Endothelial cell of umbilical vein (primary cell): ENCODE measurements around the gene MCFD2. TPM values are rescaled to one million over a fixed set of nuclear protein-coding genes. Genes with fewer than 3 reads are reported as not detected.

ENCODE experiments used
- BruUV-seq: library from RNA; stranded (reverse); fragments of 400-500 nt; replicated peaks from 2 replicates; lab custom pipeline; 2021; lab: Mats Ljungman, UMichigan
- CTCF ChIA-PET: fragments of 300-600, 350-600 bp; sonication (Branson Sonifier 250); formaldehyde crosslinking; loops from one replicate; lab custom pipeline; 2021; ENCODE audit warnings: antibody characterized with exemption, inconsistent platforms; lab: Charles Lee
- POLR2A ChIA-PET: fragments of 300-600, 350-600 bp; sonication (Branson Sonifier 250); formaldehyde crosslinking; loops from one replicate; lab custom pipeline; 2021; ENCODE audit warnings: antibody characterized with exemption, inconsistent platforms; lab: Charles Lee
- DNase-seq: peaks from one replicate; pipeline ENCODE4 v3.0.0-alpha.2; 2011; ENCODE audit warnings: low read depth, low spot score
- FAIRE-seq: peaks from 2 replicates; lab custom pipeline; 2011; peaks lifted over from hg19 to GRCh38; lab: Jason Lieb, UNC
- H2AFZ ChIP-seq: 2 replicates; pipeline ENCODE4 v1.6.0; 2012; ENCODE audit warnings: low read depth, low read length, control low read depth, inconsistent platforms
- H3K27ac ChIP-seq: 2 replicates; pipeline ENCODE4 v1.5.1; 2011; ENCODE audit warnings: low read depth, mild to moderate bottlenecking, control low read depth, low read length, moderate library complexity; ENCODE audit not compliant: insufficient read depth
- H3K27me3 ChIP-seq, 2 experiments: 2 replicates each; pipeline versions ENCODE4 v1.6.0 to v1.6.1; 2011; ENCODE audit warnings: low read length in 2 of 2, mixed read lengths in 1 of 2; ENCODE audit not compliant: control insufficient read depth in 2 of 2, insufficient read depth in 2 of 2
- H3K36me3 ChIP-seq, 2 experiments: 2 replicates in 1 of 2; 3 replicates in 1 of 2; pipeline ENCODE4 v1.5.1; 2011; ENCODE audit warnings: low read length in 2 of 2, mild to moderate bottlenecking in 1 of 2, moderate library complexity in 1 of 2; ENCODE audit not compliant: control insufficient read depth in 2 of 2, insufficient read depth in 2 of 2; ENCODE audit errors: extremely low read depth in 1 of 2
- H3K4me1 ChIP-seq: 3 replicates; pipeline ENCODE4 v1.5.1; 2011; ENCODE audit warnings: mild to moderate bottlenecking, low read length; ENCODE audit not compliant: control insufficient read depth, insufficient read depth; ENCODE audit errors: extremely low read depth
- H3K4me2 ChIP-seq: 2 replicates; pipeline ENCODE4 v1.6.1; 2011; ENCODE audit warnings: low read length, control low read depth, mixed read lengths; ENCODE audit not compliant: insufficient read depth
- H3K4me3 ChIP-seq, 3 experiments: fragments of 200-600 bp in 1 of 3; sonication (generic), shearing (Covaris generic) in 1 of 3; replicated peaks in 1 of 3; 2 replicates each; pipeline ENCODE4 v1.5.1; 2011 to 2016; ENCODE audit warnings: control low read depth in 3 of 3, low read length in 3 of 3, mild to moderate bottlenecking in 2 of 3, inconsistent platforms in 1 of 3, low read depth in 1 of 3, moderate library complexity in 1 of 3; ENCODE audit not compliant: insufficient read depth in 1 of 3
- H3K79me2 ChIP-seq: 2 replicates; pipeline ENCODE4 v1.6.0; 2012; ENCODE audit warnings: low read length, inconsistent platforms; ENCODE audit not compliant: control insufficient read depth, insufficient read depth
- H3K9ac ChIP-seq: replicated peaks from 2 replicates; pipeline ENCODE3; 2011; ENCODE audit warnings: low read length, control low read depth; ENCODE audit not compliant: insufficient read depth; ENCODE audit errors: extremely low read depth
- H3K9me1 ChIP-seq: replicated peaks from 3 replicates; pipeline ENCODE4 v1.6.0; 2011; ENCODE audit warnings: mild to moderate bottlenecking, low read length; ENCODE audit not compliant: control insufficient read depth, insufficient read depth; ENCODE audit errors: extremely low read depth
- H3K9me3 ChIP-seq: replicated peaks from 2 replicates; pipeline ENCODE4 v1.5.1; 2012; ENCODE audit warnings: low read length, inconsistent platforms; ENCODE audit not compliant: control insufficient read depth, insufficient read depth
- H4K20me1 ChIP-seq: replicated peaks from 2 replicates; pipeline ENCODE3; 2011; ENCODE audit warnings: mild to moderate bottlenecking, low read length; ENCODE audit not compliant: control insufficient read depth, insufficient read depth; ENCODE audit errors: extremely low read depth
- CTCF ChIP-seq, 2 donors: IDR thresholded peaks; 1 replicate in 1 of 2; 2 replicates in 1 of 2; pipeline ENCODE4 v1.5.1; 2011; ENCODE audit warnings: low read length in 2 of 2, mild to moderate bottlenecking in 2 of 2, moderate library complexity in 2 of 2, control low read depth in 1 of 2, inconsistent platforms in 1 of 2, low read depth in 1 of 2; ENCODE audit not compliant: insufficient read depth in 1 of 2; ENCODE audit errors: extremely low read depth in 1 of 2
- EZH2 ChIP-seq: IDR thresholded peaks from 2 replicates; pipeline ENCODE4 v1.6.1; 2012; ENCODE audit warnings: borderline replicate concordance, low read depth, mild to moderate bottlenecking, moderate library complexity, low read length, inconsistent platforms; ENCODE audit not compliant: severe bottlenecking
- FOS ChIP-seq: IDR thresholded peaks from 2 replicates; pipeline ENCODE4 v1.6.1; 2011; ENCODE audit warnings: mild to moderate bottlenecking, low read length, moderate library complexity, borderline replicate concordance; ENCODE audit not compliant: insufficient read depth
- GATA2 ChIP-seq: IDR thresholded peaks from 2 replicates; pipeline ENCODE4 v1.7.0; 2011; ENCODE audit warnings: low read depth, mild to moderate bottlenecking, moderate library complexity, mixed read lengths, low read length; ENCODE audit not compliant: insufficient read length, insufficient read depth
- JUN ChIP-seq: IDR thresholded peaks from 2 replicates; pipeline ENCODE4 v1.6.1; 2011; ENCODE audit warnings: borderline replicate concordance, low read depth; ENCODE audit not compliant: insufficient read length, insufficient read depth
- MAX ChIP-seq: IDR thresholded peaks from 2 replicates; pipeline ENCODE4 v1.6.1; 2011; ENCODE audit not compliant: insufficient read depth, insufficient read length
- MYC ChIP-seq: IDR thresholded peaks from one replicate; pipeline ENCODE4 v1.6.1; 2011; ENCODE audit warnings: mild to moderate bottlenecking, low read depth, low read length
- POLR2A ChIP-seq: IDR thresholded peaks from 2 replicates; pipeline ENCODE4 v1.6.1; 2012; ENCODE audit warnings: low read depth, mild to moderate bottlenecking, control low read depth, low read length
- POLR2AphosphoS5 ChIP-seq: IDR thresholded peaks from 2 replicates; pipeline ENCODE4 v1.6.1; 2012; ENCODE audit warnings: low read depth, mild to moderate bottlenecking, control low read depth, low read length, moderate library complexity; ENCODE audit not compliant: insufficient read depth
- dilution Hi-C: fragments of 300-500 bp; cut with MboI; formaldehyde crosslinking; loops from one replicate; pipeline ENCODE4 v1.15.0; 2019; ENCODE audit warnings: low sequenced_read_pairs; ENCODE audit not compliant: extremely low pct_ligation_motif_present
- intact Hi-C: fragments of 100-400 bp; cut with micrococcal nuclease; formaldehyde crosslinking; loops from one replicate; pipeline ENCODE4 v1.10.0; 2022
- polyA plus RNA-seq, 4 experiments: library from polyadenylated mRNA; depleted of rRNA in 3 of 4; stranded (reverse) in 3 of 4; unstranded in 1 of 4; fragments of >200 nt; gene quantifications; 2 replicates each; pipeline versions ENCODE4 v1.2.1 to v1.2.3, GENCODE V29; 2011 to 2012; ENCODE audit warnings: missing spikeins in 1 of 4
- total RNA-seq: library from RNA; stranded (reverse); gene quantifications from 2 replicates; pipeline ENCODE4 v1.2.3, GENCODE V29; 2021

Gene MCFD2
- total and polyA plus RNA-seq, 2 donors (not counting 3 experiments of a cell fraction or from before 2014, with no cell fraction given): 74.8 to 141 TPM

- H2AFZ ChIP-seq: no peak overlapping the region
- H3K79me2 ChIP-seq: no peaks in the 10 kb centered on the region
- no peaks in the 10 kb centered on the region for H4K20me1 ChIP-seq
- no peak overlapping the region for H3K27ac ChIP-seq
- TF ChIP-seq GATA2: no peak
- no peak overlapping the region for H3K4me3 ChIP-seq
- H3K4me1 ChIP-seq: peaks cover 13% of the 10 kb centered on the region
- no peak overlapping the region for H3K9ac ChIP-seq
- CTCF ChIA-PET: interaction anchor here (0.8 kb wide), 1 partner anchor 86 kb away, joined by 3 read pairs; no protein-coding TSS in a partner anchor
- H3K36me3 ChIP-seq: no peaks in the 10 kb centered on the region
- H3K27me3 ChIP-seq: no peaks in the 10 kb centered on the region
- intact Hi-C loops: no loop called here
- no peaks in the 10 kb centered on the region for H3K9me3 ChIP-seq
- H3K9me1 ChIP-seq: no peaks in the 10 kb centered on the region
- H3K4me2 ChIP-seq: no peak overlapping the region
- DNase-seq (no peak), FAIRE-seq (no peak)
- dilution Hi-C loops: no loop called here
- BruUV-seq: no TSS peak
- POLR2A ChIA-PET: no interaction called here
Observed at GRCh38 chr2:46865181-46865970, 50.2 kb downstream of the MCFD2 start.

GRCh38 chr2:46863882-46864281 is 51.7 kb downstream of the MCFD2 start:
- Histone ChIP-seq H3K27me3 (no peaks in the 10 kb centered on the region), H3K4me3 (no peak overlapping the region), H3K4me1 (peaks cover 13% of the 10 kb centered on the region), H3K4me2 (no peak overlapping the region), H3K9me3 (no peaks in the 10 kb centered on the region), H2AFZ (no peak overlapping the region), H3K9me1 (no peaks in the 10 kb centered on the region), H3K79me2 (no peaks in the 10 kb centered on the region), H4K20me1 (no peaks in the 10 kb centered on the region), H3K27ac (no peak overlapping the region), H3K36me3 (no peaks in the 10 kb centered on the region), H3K9ac (no peak overlapping the region)
- no peak for TF ChIP-seq POLR2AphosphoS5
- no peak for TF ChIP-seq MAX
- TF ChIP-seq FOS: no peak
- TF ChIP-seq POLR2A: no peak
- no peak for TF ChIP-seq JUN
- TF ChIP-seq EZH2: no peak
- TF ChIP-seq CTCF (IDR thresholded peaks at IDR 0.05; ENCODE audit: extremely low read depth in 1 of 2, insufficient read depth in 1 of 2, low read depth in 1 of 2, low read length in 2 of 2): no peak
- no peak for TF ChIP-seq MYC
- TF ChIP-seq GATA2: no peak
- no TSS peak for BruUV-seq
- POLR2A ChIA-PET: no interaction called here
- dilution Hi-C loops: no loop called here
- DNase-seq (no peak), FAIRE-seq (no peak)
- intact Hi-C loops: no loop called here
- CTCF ChIA-PET: interaction anchor here (1.6 to 2.7 kb wide), 3 partner anchors 9 to 18 kb away, joined by 4 to 15 read pairs (median 6); no protein-coding TSS in a partner anchor
